HTERT RPE-1 (cell line): ENCODE measurements around the gene SRM.
"Not testable (repeated sequence)": the region's sequence is repeated elsewhere in the genome, so short reads cannot be mapped to it uniquely, and the experiment has no call there.

Source experiments
- in situ Hi-C: fragments of 300-500 bp; cut with MboI; formaldehyde crosslinking; loops from 4 replicates; pipeline ENCODE4 v1.14.3; 2020; ENCODE audit warnings: low sequenced_read_pairs

The SRM gene

DNA sequence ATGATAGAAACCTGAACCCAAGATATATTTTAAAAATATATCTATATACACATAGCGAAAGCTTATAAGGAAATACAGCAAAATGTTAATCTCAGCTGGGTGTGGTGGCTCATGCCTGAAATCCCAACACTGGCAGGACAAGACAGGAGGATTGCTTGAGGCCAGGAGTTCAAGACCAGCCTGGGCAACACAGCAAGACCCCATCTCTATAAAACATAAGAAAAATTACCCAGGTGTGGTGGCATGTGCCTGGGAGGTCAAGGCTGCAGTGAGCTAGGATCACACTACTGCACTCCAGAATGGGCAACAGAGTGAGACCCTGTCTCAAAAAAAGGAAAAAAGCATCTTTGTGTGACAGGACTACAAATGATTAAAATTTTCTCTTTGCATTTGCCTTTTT lies 6.0 kb upstream of the SRM start:
- in situ Hi-C loops: no loop called here

- in situ Hi-C loops: no loop called here
Observed at GRCh38 chr1:11064942-11065341, 5.1 kb upstream of the SRM start.

GRCh38 chr1:11063937-11064537 lies 4.2 kb upstream of the SRM start:
- in situ Hi-C loops: not testable (repeated sequence)

DNA sequence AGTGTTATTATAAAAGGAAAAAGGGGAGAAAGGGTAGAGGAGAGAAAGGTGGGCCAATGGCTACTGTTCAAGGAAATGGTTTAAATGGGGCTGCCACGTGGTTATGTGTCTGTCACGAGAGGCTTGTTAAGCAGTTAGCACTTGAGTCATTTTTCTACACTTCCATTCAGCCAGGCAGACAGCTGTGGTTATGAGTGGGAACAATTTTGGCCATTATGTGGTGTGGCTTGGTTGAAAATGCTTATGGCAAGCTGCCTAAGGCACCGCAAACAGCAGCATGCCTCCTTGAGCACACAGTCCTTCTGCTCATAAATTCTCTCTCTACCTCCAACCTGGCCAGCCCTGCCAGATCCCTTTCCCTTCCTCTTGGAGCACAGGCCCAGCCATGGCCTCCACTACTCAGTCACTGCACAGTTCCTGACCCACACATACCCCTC lies 3.2 kb upstream of the SRM start:
- in situ Hi-C loops: no loop called here

- in situ Hi-C loops: no loop called here
Observed at GRCh38 chr1:11061652-11062365, 2.0 kb upstream of the SRM start.

DNA sequence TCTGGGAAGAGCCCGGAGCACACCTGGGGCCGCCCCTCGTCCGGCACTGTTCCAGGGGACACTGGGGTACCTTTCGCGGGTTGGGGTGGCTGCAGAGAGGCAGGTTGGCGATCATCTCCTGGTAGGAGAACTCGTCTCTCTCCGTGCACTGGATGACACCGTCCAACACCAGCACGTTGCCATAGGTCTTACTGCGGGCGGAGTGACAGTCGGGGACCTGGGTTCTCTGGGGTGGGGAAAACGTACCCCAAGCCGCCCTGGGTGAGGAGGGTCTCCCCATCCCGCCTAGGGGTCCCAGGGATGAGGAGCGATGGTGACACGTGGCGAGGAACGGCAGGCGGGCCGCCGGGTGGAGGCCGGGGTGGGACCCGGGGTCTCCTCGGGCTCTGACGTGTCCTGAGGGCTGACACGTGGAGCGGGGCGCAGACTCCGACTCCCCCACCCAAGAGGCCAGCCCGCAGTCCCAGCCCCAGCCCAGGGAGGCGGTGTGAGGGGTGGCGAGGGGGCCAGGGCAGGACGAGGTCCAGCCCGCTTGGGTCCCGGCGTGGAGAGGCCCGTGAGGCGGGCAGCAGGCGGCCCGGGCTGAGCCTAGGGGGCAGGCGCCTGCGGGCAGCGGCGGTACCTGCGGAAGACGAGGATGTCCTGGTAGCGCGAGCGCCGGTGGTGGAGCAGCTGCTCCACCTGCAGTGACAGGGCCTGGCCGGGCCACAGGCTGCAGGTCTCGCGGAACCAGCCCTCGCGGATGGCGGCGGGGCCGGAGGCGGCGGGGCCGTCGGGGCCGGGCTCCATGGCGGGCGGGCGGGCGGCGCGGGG lies 457 bp downstream of the SRM start:
- in situ Hi-C loops: no loop called here

GRCh38 chr1:11058595-11059154 lies 1.1 kb downstream of the SRM start:
- in situ Hi-C loops: no loop called here

- in situ Hi-C loops: no loop called here
Observed at GRCh38 chr1:11058026-11058425, 1.8 kb downstream of the SRM start.

DNA sequence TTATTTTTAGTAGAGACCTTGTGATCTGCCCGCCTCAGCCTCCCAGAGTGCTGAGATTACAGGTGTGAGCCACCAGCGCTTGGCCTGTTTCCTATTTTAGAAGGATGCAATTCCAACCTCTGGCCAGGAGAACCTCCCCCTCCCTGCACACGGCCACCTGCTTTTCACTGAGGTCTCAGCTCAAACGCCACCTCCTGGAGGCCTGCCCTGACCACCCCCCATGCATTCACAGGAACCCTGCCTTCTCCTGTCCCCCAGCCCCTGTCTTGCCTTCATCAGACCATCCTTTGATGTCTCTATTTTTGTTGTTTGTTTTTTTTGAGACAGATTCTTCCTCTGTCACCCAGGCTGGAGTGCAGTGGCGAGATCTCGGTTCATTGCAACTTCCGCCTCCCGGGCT lies 2.3 kb downstream of the SRM start:
- in situ Hi-C loops: no loop called here

GRCh38 chr1:11056504-11056903 lies 3.3 kb downstream of the SRM start:
- in situ Hi-C loops: no loop called here

DNA sequence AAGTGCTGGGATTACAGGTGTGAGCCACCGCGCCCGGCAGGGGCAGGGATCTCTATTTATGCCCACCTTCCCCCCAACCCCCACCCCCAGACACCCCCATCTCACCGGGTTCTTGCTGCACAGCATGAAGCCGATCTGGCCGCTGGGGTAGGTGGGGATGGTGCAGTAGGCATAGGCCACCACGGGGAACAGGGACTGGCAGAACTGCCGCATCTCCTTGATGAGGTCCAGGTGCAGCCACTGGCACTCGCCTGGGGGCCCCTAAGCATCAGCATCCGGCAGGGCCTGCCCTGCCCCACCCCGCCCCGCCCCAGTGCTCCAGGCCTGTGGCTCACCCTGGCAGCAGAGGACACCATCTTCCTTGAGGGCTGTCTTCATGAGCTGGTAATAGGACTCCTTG lies 4.1 kb downstream of the SRM start:
- in situ Hi-C loops: no loop called here

DNA sequence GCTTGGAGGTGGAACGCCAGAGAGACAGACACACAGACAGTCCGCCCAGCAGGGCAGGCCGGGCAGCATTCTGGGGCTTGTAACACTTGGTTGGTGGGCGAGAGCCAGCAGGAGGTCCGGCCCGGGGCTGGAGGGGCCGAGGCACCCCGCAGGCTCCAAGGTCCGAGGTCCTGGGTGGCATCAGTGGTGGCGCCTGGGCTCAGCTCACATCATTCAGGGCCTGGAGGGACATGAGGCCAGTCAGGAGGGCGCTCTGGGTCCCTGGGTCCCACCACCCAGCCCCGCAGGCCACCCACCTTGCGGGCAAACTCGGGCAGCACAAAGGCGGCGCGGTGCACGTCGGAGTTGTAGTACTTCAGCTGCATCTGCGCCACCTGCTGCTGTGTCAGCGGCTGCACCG lies 5.2 kb downstream of the SRM start:
- in situ Hi-C loops: no loop called here

GRCh38 chr1:11054181-11054580 lies 5.6 kb downstream of the SRM start:
- in situ Hi-C loops: no loop called here

GRCh38 chr1:11053758-11054137 lies 6.1 kb downstream of the SRM start:
- in situ Hi-C loops: no loop called here

- in situ Hi-C loops: no loop called here
Observed at GRCh38 chr1:11052839-11053757, 6.7 kb downstream of the SRM start.

DNA sequence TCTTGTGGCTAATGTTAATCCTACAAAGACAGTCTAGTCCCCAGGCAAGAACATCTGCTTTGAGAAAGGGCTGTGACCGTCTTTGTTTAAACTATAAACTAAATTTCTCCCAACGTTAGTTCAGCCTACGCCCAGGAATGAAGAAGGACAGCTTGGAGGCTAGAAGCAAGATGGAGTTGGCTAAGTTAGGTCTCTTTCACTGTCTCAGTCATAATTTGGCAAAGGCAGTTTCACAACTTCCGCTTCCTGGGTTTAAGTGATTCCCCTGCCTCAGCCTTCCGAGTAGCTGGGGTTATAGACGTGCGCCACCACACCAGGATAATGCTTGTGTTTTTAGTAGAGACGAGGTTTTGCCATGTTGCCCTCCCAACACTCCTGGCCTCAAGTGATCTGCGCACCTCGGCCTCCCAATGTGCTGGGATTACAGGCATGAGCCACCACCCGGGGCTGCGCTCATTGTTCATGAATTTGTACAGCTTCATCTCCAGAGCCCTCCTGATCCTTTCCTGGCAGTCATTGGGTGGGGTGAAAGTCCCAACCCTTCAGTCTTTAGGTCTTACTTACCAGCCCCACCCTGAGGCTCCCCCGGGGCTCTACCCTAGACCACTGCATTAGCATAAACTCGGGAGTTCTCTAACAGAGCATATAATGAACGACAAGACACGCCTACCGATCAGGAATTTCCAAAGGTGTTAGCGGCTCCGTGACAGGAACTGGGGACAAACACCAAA lies 7.9 kb downstream of the SRM start:
- in situ Hi-C loops: no loop called here

DNA sequence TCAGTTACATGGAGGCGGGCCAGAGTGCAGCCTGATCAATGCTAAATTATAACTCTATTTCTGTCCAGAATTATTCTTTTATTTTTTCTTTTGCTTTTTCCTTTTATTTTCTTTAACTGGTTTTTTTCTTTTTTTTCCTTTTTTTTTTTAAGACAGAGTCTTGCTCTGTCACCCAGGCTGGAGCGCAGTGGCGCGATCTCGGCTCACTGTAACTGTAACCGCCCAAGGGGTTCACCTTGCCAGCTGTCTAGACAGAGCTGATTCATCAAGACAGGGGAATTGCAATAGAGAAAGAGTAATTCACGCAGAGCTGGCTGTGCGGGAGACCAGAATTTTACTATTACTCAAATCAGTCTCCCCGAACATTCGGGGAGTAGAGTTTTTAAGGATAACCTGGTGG lies 8.7 kb downstream of the SRM start:
- in situ Hi-C loops: not testable (repeated sequence)

GRCh38 chr1:11046625-11047365 lies 13.0 kb downstream of the SRM start, which contains the start of gene MASP2:
MASP2 (minus strand) TSS chr1:11047239; CDS start chr1:11047207, 32 bp downstream.
- in situ Hi-C loops: no loop called here

DNA sequence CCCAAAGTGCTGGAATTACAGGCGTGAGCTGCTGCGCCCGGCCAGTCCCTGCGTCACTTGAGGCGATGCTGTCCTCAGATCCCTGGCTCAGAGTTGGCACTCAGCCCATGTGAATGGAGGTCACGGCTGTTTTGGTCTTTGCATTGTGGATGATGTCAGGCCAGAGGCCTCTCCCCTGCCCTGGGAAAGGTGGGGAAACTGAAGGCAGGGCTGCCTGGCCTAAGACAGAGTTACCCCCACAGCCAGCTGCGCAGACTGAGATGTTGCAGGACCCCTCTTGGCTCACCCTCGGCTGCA lies 13.6 kb downstream of the SRM start:
- in situ Hi-C loops: no loop called here
